Measurements from ENCODE around the gene OR4D2.

DNA sequence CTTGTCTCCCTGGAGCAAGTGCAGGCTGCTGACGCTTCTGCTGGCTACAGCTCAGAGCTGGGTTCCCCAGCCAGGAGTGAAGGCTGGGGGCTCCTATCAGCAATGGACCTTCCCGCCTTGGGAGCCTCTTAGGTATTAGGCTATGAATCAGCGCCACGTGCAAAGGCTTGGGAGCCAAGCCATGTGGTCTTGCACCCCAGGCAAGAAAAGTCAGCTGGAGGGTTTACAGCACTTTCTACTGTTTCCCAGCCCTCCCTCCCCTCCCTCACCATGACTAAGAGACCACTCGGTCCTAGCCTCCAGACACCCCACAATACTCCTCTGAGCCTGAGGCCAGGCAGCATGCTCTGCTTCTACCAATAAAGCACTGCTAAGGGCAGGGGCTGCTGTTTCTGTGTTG is 38.0 kb downstream of the OR4D2 start:
- TF ChIP-seq, protein P1, sequence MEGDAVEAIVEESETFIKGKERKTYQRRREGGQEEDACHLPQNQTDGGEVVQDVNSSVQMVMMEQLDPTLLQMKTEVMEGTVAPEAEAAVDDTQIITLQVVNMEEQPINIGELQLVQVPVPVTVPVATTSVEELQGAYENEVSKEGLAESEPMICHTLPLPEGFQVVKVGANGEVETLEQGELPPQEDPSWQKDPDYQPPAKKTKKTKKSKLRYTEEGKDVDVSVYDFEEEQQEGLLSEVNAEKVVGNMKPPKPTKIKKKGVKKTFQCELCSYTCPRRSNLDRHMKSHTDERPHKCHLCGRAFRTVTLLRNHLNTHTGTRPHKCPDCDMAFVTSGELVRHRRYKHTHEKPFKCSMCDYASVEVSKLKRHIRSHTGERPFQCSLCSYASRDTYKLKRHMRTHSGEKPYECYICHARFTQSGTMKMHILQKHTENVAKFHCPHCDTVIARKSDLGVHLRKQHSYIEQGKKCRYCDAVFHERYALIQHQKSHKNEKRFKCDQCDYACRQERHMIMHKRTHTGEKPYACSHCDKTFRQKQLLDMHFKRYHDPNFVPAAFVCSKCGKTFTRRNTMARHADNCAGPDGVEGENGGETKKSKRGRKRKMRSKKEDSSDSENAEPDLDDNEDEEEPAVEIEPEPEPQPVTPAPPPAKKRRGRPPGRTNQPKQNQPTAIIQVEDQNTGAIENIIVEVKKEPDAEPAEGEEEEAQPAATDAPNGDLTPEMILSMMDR (IDR thresholded peaks at IDR 0.05), result no peak
- no peak for TF ChIP-seq POLR2AphosphoS5 (IDR thresholded peaks at IDR 0.05; ENCODE audit: insufficient read depth in 1 of 2, low read depth in 1 of 2)

All from vagina (tissue), 2 donors.